DND-41 (cell line): ENCODE measurements around the gene SLAMF1.

Experiments
- ATAC-seq: fragments of 200-7000 bp; cut with Tn5 transposase; 3 replicates; pipeline ENCODE4 v1.9.1; 2021; ENCODE audit warnings: low read depth; ENCODE audit not compliant: insufficient read depth
- DNase-seq: peaks from one replicate; pipeline ENCODE4 v3.0.0-alpha.2; 2020
- H2AFZ ChIP-seq: 2 replicates; pipeline ENCODE4 v1.6.0; 2012; ENCODE audit warnings: low read depth, low read length
- H3K27ac ChIP-seq: 2 replicates; pipeline ENCODE4 v1.5.1; 2012; ENCODE audit warnings: low read length, inconsistent platforms
- H3K27me3 ChIP-seq: fragments of 200-600 bp; sonication (generic); 2 replicates; pipeline ENCODE4 v1.6.0; 2012; ENCODE audit warnings: low read length, mild to moderate bottlenecking, inconsistent platforms; ENCODE audit not compliant: insufficient read depth, poor library complexity
- H3K36me3 ChIP-seq: 2 replicates; pipeline ENCODE4 v1.5.1; 2012; ENCODE audit warnings: low read length, inconsistent platforms; ENCODE audit not compliant: insufficient read depth
- H3K4me1 ChIP-seq: 2 replicates; pipeline ENCODE4 v1.5.1; 2012; ENCODE audit warnings: mild to moderate bottlenecking, low read length; ENCODE audit not compliant: insufficient read depth
- H3K4me2 ChIP-seq: 2 replicates; pipeline ENCODE4 v1.6.0; 2012; ENCODE audit warnings: mild to moderate bottlenecking, moderate library complexity, low read length, inconsistent platforms; ENCODE audit not compliant: insufficient read depth
- H3K4me3 ChIP-seq, 2 experiments: fragments of 200-600 bp in 1 of 2; shearing (Covaris generic) in 1 of 2; 2 replicates each; pipeline ENCODE4 v1.5.1; 2012 to 2016; ENCODE audit warnings: inconsistent platforms in 2 of 2, low read length in 2 of 2, mild to moderate bottlenecking in 2 of 2, low read depth in 1 of 2, moderate library complexity in 1 of 2
- H3K79me2 ChIP-seq: 2 replicates; pipeline ENCODE4 v1.6.0; 2012; ENCODE audit warnings: low read length, inconsistent platforms; ENCODE audit not compliant: insufficient read depth
- H3K9ac ChIP-seq: 2 replicates; pipeline ENCODE4 v1.6.0; 2012; ENCODE audit warnings: low read depth, mild to moderate bottlenecking, inconsistent platforms, low read length, moderate library complexity
- H3K9me3 ChIP-seq: 2 replicates; pipeline ENCODE4 v1.5.1; 2012; ENCODE audit warnings: low read length, moderate library complexity, mild to moderate bottlenecking, inconsistent platforms; ENCODE audit not compliant: insufficient read depth, severe bottlenecking
- H4K20me1 ChIP-seq: 2 replicates; pipeline ENCODE4 v1.6.0; 2012; ENCODE audit warnings: low read length; ENCODE audit not compliant: insufficient read depth
- CTCF ChIP-seq: IDR thresholded peaks from 2 replicates; pipeline ENCODE4 v1.5.1; 2012; ENCODE audit warnings: borderline replicate concordance, low read length, moderate library complexity, mild to moderate bottlenecking; ENCODE audit not compliant: poor library complexity, severe bottlenecking; ENCODE audit errors: extremely low read depth
- EZH2 ChIP-seq: IDR thresholded peaks from 3 replicates; pipeline ENCODE4 v1.6.1; 2012; ENCODE audit warnings: borderline replicate concordance, low read depth, mild to moderate bottlenecking, moderate library complexity, low read length, inconsistent platforms; ENCODE audit not compliant: severe bottlenecking

Gene SLAMF1

GRCh38 chr1:160637821-160638539, 8.9 kb downstream of the SLAMF1 start:
- peak; percentile 71 for DNase-seq
- H3K79me2 ChIP-seq = no peaks in the 10 kb centered on the region
- no peak for TF ChIP-seq CTCF
- TF ChIP-seq EZH2 = no peak

GRCh38 chr1:160637065-160637464, 9.8 kb downstream of the SLAMF1 start:
- no peak for DNase-seq
- H3K9ac ChIP-seq = peak overlapping the region; percentile 37; the same call in 1 of the 2 replicates

More at GRCh38 chr1:160637821-160638539, 8.9 kb downstream of the SLAMF1 start:
- peak; percentile 88 for ATAC-seq
- peaks cover 66% of the 10 kb centered on the region for H3K4me1 ChIP-seq
- H3K9ac ChIP-seq = peak overlapping the region; percentile 37
- H3K36me3 ChIP-seq = no peaks in the 10 kb centered on the region; the same call in 1 of the 2 replicates
- peak overlapping the region; percentile 79 for H3K27ac ChIP-seq
- no peaks in the 10 kb centered on the region for H3K27me3 ChIP-seq
- H4K20me1 ChIP-seq = no peaks in the 10 kb centered on the region
- H2AFZ ChIP-seq = peak overlapping the region; percentile 52
- no peaks in the 10 kb centered on the region for H3K9me3 ChIP-seq
- H3K4me3 ChIP-seq = no peak overlapping the region; a peak in 1 of 4 replicates
- H3K4me2 ChIP-seq = peak overlapping the region; percentile 54

GRCh38 chr1:160636547-160636946, 10.3 kb downstream of the SLAMF1 start:
- Histone ChIP-seq H4K20me1 (no peaks in the 10 kb centered on the region), H3K4me1 (peaks cover 69% of the 10 kb centered on the region), H3K27me3 (no peaks in the 10 kb centered on the region), H3K4me3 (no peak overlapping the region), H2AFZ (no peak overlapping the region), H3K9me3 (no peaks in the 10 kb centered on the region), H3K79me2 (no peaks in the 10 kb centered on the region), H3K27ac (peak overlapping the region; percentile 49), H3K4me2 (no peak overlapping the region), H3K9ac (no peak overlapping the region), H3K36me3 (no peaks in the 10 kb centered on the region; the same call in 1 of the 2 replicates)
- ATAC-seq (no peak), DNase-seq (no peak)
- TF ChIP-seq CTCF (no peak), EZH2 (no peak)

More at GRCh38 chr1:160637065-160637464, 9.8 kb downstream of the SLAMF1 start:
- H4K20me1 ChIP-seq = no peaks in the 10 kb centered on the region
- no peak for ATAC-seq
- TF ChIP-seq CTCF (no peak), EZH2 (no peak)
- H3K9me3 ChIP-seq = no peaks in the 10 kb centered on the region
- H3K4me1 ChIP-seq = peaks cover 69% of the 10 kb centered on the region
- H2AFZ ChIP-seq = 0 out of 2 replicates have a peak overlapping the region, but pooled peaks have one; percentile 13
- H3K27ac ChIP-seq = peak overlapping the region; percentile 79
- H3K27me3 ChIP-seq = no peaks in the 10 kb centered on the region
- no peak overlapping the region for H3K4me3 ChIP-seq
- no peaks in the 10 kb centered on the region for H3K79me2 ChIP-seq
- no peaks in the 10 kb centered on the region; the same call in 1 of the 2 replicates for H3K36me3 ChIP-seq
- H3K4me2 ChIP-seq = peak overlapping the region; percentile 54
